ENCODE measurements around the gene CDKN2C.
"Not testable (repeated sequence)": the region's sequence is repeated elsewhere in the genome, so short reads cannot be mapped to it uniquely, and the experiment has no call there.

The CDKN2C gene

GRCh38 chr1:50980505-50980904 lies 10.5 kb downstream of the CDKN2C start:
- no peak for DNase-seq

DNA sequence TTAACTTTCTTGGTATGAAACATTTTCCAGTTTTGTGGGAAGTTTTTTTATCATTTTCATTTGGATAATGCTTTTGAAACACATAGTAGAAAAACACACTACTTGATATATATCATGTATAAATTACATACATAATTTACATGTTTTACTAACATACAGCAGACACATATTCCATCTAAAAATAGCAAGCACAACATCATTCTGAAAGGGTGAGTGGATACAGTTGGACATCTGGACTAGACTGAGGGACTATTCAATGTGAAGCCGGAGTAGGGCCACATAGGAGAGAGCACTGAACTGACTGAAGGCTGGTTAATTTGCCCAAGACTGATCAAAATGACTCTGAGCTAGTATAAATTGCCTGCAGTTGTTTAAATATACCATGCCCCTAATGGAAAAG lies 11.7 kb downstream of the CDKN2C start:
- DNase-seq = no peak

GRCh38 chr1:50982611-50983010 lies 12.6 kb downstream of the CDKN2C start:
- DNase-seq = no peak

GRCh38 chr1:50983219-50983802 lies 13.3 kb downstream of the CDKN2C start:
- no peak for DNase-seq

- DNase-seq = no peak
Observed at GRCh38 chr1:50985094-50985493, 15.0 kb downstream of the CDKN2C start.

DNA sequence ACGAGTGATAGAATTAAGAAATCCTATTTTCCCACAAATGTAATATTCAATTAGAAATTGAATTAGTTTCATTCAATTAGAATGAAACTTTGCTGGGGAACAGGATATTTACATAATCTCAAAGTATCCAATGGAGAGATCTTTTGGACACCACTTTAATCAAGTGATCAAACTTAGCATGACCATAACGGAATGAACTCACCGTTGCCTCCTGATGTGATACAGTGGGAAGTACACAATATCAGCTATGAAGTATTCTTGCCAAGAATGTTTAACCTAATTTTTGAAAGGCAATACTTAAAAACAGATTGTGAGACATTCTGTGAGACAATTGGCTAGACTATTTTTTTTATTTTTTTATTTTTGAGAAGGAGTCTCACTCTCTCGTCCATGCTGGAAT lies 16.6 kb downstream of the CDKN2C start:
- no peak for DNase-seq

DNA sequence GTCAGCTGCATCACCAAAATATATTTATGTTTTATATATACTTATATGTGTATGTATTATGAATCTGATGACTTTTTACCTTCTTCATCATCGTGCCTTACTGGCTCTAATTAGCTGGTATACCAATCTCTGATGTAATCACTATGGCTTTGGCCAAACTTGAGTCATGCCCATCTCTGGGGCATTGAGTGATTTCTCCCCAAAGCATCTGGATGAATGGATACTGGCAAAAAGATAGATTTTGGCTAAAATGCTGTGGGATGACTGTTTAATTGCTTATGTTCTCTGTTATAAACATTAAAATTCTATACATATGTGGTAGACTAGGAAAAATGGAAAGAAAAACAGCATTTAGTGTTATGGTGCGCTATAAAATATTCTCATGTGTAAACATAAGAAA lies 19.6 kb downstream of the CDKN2C start:
- DNase-seq = no peak

DNA sequence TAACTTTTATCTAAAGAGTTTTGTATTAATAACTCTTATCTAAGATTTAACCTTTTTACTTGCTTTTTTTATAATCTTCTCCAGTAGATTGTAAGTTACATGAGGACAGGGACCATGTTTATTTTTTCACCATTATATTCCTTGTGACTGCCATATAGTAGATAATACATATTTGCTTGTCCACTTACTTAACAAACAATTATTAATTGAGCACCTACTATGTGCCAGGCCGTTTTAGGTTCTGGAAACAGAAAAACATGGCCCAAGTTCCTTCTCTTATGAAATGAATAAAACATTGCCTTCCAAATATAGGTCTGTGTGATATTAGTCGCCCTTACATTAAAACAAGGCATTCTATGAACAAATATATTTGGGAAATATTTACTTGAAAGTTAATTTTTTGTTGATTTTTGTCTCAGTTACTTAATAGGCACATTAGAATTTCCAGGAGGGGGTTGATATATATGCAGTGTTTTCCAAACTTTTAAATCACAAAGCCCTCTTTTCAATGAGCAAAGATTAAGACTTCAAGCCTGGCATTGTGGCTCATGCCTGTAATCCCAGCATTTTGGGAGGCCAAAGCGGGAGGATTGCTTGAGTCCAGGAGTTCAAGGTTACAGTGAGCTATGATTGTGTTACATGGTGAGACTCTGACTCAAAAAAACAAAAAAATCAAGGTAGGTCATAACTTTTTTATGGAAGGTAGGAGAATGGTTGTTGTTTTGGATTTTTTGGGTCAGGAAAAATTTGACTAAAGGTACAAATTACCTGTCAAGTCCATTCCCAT lies 22.7 kb downstream of the CDKN2C start:
- no peak for DNase-seq

GRCh38 chr1:50993645-50994044 lies 23.6 kb downstream of the CDKN2C start:
- DNase-seq = no peak

- DNase-seq = no peak
Observed at GRCh38 chr1:50994997-50995396, 25.0 kb downstream of the CDKN2C start.

- no peak for DNase-seq
Observed at GRCh38 chr1:50995651-50996050, 25.6 kb downstream of the CDKN2C start.

DNA sequence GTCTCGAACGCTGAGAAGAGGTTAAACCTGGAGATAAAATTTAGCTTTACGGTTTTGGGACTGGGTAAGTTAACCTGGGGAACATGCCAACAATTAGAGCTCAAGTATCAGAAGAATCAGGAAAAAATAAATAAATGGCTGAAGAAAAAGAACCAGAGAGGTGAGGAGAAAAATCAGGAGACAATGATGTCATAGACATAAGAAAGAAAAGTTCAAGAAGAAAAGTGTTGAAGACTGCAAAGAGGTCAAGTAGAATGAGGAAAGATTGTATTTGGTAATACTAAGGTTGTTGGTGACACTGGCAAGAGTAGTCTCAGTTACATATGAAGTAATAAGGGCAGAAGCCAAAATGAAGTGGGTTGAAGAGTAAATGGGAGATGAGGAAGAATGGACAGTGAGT lies 26.0 kb downstream of the CDKN2C start:
- no peak for DNase-seq

GRCh38 chr1:50999375-50999774 lies 29.3 kb downstream of the CDKN2C start:
- DNase-seq = not testable (repeated sequence)

GRCh38 chr1:51000160-51000559 lies 30.1 kb downstream of the CDKN2C start:
- no peak for DNase-seq

DNA sequence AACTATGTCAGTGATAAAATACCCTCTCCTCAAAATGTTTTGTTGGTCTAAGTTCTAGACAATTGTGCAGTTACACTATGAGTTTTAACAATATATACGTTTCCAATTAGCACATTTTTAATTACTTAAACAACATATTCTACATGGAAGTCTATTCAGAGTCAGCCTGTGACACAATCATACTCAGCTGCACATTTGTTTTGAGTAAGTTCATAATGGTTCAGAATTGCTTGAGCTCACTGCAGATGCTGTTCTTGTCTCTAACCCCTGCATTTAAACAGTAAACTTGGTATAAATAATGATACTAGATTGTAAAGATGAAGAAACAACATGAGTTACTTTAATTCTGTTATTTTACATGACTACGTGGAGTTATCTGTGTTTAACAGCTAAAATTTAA lies 30.6 kb downstream of the CDKN2C start:
- DNase-seq = no peak

- no peak for DNase-seq
Observed at GRCh38 chr1:51002516-51002915, 32.5 kb downstream of the CDKN2C start.

GRCh38 chr1:51005549-51005948 lies 35.5 kb downstream of the CDKN2C start:
- not testable (repeated sequence) for DNase-seq

- DNase-seq = no peak
Observed at GRCh38 chr1:51009381-51009780, 39.3 kb downstream of the CDKN2C start.

- no peak for DNase-seq
Observed at GRCh38 chr1:51014878-51015277, 44.8 kb downstream of the CDKN2C start.

GRCh38 chr1:51019811-51020210 lies 49.8 kb downstream of the CDKN2C start:
- peak; percentile 2 for DNase-seq

All from fibroblast of skin of abdomen (primary cell).